IPS-NIHi7 (cell line): Measurements from ENCODE around the gene RGS12.

Experiments used
- DNase-seq: peaks from one replicate; pipeline ENCODE4 v3.0.0; 2012; ENCODE audit warnings: mixed read lengths; ENCODE audit errors: extremely low spot score

The RGS12 gene, protein sequence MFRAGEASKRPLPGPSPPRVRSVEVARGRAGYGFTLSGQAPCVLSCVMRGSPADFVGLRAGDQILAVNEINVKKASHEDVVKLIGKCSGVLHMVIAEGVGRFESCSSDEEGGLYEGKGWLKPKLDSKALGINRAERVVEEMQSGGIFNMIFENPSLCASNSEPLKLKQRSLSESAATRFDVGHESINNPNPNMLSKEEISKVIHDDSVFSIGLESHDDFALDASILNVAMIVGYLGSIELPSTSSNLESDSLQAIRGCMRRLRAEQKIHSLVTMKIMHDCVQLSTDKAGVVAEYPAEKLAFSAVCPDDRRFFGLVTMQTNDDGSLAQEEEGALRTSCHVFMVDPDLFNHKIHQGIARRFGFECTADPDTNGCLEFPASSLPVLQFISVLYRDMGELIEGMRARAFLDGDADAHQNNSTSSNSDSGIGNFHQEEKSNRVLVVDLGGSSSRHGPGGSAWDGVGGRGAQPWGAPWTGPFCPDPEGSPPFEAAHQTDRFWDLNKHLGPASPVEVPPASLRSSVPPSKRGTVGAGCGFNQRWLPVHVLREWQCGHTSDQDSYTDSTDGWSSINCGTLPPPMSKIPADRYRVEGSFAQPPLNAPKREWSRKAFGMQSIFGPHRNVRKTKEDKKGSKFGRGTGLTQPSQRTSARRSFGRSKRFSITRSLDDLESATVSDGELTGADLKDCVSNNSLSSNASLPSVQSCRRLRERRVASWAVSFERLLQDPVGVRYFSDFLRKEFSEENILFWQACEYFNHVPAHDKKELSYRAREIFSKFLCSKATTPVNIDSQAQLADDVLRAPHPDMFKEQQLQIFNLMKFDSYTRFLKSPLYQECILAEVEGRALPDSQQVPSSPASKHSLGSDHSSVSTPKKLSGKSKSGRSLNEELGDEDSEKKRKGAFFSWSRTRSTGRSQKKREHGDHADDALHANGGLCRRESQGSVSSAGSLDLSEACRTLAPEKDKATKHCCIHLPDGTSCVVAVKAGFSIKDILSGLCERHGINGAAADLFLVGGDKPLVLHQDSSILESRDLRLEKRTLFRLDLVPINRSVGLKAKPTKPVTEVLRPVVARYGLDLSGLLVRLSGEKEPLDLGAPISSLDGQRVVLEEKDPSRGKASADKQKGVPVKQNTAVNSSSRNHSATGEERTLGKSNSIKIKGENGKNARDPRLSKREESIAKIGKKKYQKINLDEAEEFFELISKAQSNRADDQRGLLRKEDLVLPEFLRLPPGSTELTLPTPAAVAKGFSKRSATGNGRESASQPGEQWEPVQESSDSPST (N-terminal part only)

DNA sequence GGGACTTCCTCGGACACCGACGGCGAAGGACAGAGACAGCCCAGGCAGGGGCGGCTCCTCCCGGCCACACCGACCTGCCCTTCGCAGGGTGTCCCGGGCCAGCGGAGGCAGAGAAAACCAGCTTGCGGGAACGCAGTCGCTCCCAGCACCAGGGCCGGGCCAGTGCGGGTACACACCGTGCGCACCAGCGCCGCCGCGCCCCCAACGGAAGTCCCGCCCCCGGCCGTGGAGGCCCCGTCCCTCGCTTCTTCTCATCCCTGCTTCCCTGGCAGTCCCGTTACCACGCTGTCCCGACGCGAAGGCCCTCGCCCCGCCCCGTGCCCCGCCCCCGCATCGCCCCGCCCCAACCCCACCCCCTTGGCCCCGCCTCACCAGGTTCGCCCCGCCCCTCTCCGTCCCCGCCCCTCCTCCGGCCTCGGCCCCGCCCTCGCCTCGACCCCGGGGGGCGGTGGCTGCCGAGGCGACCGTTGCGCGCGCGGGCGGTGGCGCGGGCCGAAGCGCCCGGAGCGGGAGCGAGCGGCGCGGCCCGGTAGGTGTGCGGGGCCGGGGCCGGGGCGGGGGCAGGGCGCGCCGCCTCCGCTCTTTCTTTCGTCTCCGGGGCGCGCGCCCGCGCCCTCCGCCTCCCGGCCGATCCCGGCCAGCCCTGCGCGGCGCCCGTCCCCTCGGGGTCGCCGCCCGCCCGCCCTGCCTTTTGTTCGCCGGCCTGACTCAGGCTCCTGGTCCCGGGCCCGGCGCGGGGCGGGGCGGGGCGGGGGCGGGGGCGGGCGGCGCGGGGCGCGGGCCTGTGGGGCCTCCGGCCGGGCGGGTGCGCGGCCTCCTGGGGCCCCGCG, at the start of gene RGS12:
Gene RGS12 (plus strand): TSS at position 451 of the 830 bp plus-strand sequence. CDS start 23,150 bp downstream, outside the sequence.
- DNase-seq = peak; percentile 100

DNA sequence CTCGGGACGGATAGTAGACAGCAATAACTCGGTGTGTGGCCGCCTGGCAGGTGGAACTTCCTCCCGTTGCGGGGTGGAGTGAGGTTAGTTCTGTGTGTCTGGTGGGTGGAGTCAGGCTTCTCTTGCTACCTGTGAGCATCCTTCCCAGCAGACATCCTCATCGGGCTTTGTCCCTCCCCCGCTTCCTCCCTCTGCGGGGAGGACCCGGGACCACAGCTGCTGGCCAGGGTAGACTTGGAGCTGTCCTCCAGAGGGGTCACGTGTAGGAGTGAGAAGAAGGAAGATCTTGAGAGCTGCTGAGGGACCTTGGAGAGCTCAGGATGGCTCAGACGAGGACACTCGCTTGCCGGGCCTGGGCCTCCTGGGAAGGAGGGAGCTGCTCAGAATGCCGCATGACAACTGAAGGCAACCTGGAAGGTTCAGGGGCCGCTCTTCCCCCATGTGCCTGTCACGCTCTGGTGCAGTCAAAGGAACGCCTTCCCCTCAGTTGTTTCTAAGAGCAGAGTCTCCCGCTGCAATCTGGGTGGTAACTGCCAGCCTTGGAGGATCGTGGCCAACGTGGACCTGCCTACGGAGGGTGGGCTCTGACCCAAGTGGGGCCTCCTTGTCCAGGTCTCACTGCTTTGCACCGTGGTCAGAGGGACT, 49.6 kb upstream of the RGS12 start:
- no peak for DNase-seq

DNA sequence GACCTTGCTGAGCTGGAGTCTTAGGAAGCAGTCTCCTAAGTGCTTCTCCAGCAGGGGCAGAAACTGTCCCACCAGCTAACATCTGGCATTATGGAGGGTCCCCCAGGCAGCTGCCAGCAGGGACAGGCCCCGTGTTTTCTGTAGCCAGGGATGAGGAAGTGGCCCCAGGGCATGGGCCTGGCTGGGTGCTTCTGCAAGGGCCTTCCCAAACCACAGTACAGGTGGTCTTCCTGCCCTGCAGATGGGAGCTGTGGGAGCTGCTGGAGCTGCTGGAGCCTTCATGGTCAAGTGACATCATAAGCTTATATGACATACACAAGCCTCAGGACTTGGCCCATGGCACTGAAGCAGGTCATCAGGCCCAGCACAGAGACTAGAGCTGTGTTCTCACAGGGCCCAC, 48.8 kb upstream of the RGS12 start:
- no peak for DNase-seq

DNA sequence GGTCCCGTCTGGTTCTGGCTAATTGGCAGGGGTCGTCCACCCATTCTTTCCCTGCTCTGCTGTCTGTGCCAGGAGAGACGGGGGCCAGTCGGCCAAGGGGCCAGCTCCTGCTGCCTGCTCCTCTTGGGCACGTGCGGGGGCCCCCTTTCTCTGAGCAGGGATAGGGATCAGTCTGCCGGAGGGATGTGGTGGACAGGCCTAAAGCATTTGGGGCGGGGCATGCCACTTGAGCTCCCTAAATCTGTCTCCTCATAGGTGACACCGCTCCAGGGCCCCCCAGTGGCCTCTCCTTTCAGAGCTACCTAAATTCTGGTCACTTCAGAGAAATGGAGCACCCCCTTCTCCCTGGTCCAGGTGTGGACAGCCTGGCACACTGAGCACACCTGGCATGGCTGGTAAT, 48.1 kb upstream of the RGS12 start:
- DNase-seq = no peak

DNA sequence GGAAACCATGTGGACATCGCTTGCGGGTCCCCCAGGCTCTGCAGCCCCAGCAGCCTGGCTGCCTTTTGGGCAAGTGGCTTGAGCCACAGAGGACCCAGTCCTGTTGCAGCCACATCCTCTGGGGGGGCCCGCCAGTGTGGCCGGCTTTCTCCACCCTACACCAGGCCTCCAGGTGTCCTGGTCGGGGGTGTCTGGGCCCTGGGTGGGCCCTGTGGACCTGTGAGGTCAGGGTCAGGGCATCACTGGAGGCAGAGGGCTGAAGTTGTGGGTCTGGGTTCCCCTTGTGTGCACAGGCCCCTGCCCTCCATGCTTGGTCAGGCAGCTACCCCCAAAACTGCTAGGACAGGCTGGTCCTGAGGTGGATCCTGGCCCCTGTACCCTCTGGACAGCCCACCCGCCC, 47.1 kb upstream of the RGS12 start:
- no peak for DNase-seq

DNA sequence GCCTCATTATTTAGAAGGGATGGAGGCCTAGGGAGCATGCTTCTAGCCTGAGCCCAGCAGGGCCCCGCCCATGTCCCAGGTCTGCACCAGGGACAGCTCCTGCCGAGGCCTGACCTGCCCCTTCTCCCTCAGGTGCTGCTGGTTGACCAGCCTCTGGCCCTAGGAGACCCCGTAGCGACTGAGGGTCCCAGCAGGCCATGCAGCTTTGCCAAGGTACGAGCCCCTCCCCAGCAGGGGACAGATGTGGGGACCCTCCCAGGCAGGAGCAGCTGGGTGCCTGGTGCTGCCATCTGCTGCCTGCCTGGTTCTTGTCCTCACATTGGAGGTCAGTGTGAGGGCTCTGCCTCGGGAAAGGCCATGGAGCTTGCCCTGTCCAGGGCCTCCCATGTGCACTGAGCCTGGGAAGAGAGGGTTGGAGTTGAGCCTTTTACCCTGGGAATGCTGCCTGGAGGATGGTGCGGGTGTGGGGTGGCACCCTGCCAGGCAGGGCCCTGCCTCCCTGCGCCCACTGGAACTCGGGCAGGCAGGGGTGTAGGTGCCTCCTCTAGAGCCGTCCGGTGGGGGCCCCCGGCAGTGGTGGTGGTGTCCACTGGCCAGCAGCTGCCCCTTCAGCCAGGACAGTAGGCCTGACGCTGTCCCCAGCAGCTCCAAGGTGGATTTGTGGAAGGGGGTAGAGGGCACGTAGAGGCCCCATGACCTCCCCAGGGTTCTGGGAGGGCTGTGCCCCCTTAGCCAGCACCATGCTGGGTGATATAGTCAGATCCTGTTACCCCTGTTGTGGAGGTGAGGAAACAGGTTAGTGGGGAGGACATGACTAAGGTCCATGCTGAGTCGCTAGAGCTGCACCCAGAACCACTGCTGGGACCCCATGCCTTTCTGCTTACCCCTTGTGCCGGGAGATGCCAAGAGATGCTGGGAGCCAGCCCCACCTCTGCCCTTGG, 46.1 kb upstream of the RGS12 start:
- no peak for DNase-seq

DNA sequence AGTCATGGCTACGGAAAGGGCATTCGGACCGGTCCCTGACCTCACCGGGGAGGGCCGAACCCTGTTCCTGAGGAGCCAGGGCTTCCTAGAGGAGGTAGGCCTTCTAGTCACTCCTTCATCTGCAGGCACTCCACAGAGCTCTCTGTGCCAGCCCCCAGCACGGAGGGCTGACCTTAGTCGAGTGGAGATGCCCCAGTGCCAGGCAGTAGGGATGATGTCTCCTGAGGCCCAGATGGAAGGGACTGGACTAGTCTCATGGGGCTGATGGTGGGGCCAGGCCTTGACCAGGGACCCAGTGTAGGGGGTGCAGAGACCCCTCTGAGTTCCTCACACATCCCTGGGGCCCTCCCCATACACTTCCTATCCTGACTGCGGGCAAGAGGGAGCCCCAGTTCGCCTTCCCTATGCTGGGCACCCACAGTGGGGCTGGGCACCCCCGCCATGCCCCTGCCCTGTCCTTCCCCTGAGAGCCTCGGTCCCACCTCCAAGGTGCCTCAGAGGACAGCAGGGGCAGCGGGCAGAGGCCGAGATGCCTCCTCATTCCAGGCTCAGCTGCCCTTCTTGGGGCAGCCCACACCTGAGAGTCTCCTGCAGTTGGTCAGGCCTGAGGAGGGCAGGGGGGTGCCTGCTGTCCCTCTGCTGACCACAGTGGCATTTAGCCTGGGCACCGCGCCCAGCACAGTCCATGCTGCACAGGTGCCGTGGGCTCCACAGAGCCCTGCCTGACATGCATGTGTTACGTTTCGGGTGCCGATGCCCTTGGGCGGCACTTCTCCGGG, 45.2 kb upstream of the RGS12 start:
- no peak for DNase-seq

DNA sequence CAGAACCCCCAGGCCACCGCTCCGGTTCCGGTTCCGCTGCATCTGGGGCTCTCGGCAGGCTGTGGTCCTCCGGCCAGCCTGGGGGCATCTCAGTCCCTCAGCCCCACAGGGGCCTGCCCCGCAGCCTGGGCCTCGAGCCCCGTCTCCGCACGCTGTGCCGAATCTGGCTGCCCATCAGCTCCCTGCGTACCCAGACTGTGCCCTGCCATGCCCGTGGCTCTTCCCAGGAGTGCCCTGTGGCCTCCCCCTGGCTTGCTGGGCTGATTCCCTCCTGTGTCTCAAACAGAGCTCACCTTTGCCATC, 44.7 kb upstream of the RGS12 start:
- no peak for DNase-seq

DNA sequence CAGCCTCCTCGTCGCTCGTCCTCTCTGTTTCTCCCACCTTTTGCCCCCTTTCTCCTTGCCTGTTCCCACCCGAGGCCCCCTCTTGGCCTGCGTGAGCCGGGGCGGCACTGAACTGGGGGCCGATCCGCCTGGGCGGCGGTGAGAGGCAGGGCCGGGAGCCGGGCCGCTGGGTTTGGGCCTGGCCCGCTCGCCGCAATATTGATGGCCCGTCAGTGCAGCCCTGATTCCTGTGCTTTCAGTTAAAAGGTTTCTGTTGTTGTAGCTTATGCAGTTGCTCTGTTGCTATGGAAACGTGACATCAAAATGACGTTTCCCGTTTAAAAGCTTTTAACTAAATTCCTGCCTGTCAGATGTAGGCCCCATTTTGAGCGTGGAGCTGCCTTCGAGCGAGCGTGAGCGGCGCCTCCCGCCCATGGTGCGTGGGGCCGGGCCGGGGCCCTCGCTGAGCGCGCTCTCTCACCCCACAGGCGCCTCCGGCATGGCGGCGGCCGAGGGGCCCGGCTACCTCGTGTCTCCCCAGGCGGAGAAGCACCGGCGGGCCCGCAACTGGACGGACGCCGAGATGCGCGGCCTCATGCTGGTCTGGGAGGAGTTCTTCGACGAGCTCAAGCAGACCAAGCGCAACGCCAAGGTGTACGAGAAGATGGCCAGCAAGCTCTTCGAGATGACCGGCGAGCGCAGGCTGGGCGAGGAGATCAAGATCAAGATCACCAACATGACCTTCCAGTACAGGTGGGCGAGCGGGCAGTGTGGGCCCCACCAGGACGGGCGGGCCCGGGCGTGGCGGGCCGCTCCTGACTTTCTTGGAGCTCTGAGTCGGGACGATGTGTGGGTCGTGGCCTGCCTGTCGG, 43.8 kb upstream of the RGS12 start, which contains the start of gene MSANTD1:
Gene MSANTD1 (plus strand): TSS at position 349 of the 851 bp plus-strand sequence. CDS start 64 bp downstream, at position 413.
- DNase-seq = no peak

DNA sequence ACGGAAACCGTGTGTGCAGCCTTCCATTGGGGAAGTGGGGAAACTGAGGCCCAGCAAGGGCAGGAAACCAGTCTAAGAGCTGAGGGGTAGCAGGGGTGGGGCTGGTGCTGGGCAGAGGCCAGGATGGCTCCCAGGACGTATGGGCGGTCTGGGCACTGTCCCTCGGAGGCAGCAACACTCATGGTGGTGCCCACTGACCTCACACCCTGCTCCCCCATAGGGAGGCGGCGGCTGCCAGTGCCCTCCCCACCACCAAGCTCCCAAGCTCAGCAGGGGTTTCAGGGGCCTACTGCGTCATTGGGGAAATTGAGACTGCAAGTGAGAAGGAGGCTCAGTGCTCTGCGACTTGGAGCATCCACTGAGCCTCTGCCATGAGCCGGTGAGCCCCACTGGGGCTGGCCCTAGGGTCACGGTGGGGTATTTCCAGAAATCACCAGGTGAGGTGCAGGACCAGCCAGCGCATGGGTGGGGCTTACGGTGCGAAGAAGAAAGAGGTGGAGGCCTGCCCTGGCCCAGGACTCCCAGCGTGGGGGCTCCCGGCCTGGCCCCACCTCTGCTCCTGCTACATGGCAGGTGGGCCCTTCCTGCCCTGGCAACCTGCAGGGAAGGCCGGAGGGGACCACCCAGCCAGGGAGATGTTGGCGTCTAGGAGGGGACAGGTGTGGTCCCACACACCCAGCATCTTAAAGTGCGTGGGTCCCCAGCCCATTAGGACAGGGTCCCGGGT, 42.9 kb upstream of the RGS12 start:
- no peak for DNase-seq

DNA sequence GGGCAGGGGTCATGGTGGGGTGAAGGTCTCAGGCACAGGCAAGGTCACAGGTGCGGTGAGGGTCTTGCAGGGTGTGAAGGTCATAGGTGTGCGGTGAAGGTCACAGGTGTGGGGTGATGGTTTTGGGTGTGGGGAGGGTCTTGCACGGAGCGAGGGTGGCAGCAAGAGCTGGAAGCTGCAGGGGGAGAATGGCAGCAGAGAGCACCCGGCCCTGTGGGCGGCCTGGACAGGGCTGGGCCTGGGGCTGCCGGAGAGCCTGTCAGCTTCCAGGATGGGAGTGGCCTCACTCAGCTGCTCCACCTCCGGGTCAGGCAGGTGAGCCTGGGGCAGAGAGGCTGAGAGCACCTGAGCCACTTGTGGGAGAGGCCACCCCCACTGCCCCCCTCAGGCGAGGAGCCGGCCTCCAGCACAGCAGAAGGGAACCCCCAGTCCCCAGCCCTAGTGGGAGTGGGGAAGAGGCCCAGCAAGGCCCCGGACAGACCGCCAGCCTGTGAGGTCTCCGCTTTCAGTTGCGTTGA, 42.3 kb upstream of the RGS12 start:
- peak; percentile 87 for DNase-seq

DNA sequence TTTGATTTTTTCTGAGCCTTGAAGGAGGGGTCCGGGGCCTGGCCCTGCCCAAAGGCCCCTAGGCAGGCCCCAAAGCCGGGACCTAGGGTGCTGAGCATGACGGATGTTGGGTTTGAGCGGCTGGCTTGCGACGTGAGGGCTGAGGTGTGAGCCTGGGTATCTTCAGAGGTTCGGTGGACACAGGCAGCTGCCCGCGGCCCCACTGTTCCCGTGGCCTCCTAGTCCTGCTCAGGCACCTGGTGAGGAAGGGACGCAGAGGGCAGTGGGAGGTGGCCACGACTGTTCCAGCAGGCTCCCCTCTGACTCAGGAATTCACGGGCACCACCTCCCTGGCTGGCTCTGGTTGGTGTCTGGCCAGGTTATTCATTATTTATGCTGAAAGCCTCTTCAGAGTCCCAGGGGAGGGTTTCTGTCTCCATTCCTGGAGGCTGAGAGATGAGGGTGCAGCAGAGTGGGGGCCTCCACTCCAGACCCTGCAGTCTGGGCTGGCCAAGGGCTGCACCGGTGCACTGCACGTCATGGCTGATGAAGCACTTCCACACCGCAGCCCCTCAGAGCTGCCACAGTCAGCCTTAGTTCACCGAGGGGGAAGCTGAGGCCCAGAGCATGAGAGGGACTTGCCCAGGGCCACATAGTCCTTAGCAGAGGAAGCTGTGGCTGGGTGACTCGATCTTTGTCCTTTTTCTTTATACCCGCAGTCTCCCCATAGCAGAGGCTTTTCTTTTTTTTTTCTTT, 41.7 kb upstream of the RGS12 start:
- DNase-seq = no peak

DNA sequence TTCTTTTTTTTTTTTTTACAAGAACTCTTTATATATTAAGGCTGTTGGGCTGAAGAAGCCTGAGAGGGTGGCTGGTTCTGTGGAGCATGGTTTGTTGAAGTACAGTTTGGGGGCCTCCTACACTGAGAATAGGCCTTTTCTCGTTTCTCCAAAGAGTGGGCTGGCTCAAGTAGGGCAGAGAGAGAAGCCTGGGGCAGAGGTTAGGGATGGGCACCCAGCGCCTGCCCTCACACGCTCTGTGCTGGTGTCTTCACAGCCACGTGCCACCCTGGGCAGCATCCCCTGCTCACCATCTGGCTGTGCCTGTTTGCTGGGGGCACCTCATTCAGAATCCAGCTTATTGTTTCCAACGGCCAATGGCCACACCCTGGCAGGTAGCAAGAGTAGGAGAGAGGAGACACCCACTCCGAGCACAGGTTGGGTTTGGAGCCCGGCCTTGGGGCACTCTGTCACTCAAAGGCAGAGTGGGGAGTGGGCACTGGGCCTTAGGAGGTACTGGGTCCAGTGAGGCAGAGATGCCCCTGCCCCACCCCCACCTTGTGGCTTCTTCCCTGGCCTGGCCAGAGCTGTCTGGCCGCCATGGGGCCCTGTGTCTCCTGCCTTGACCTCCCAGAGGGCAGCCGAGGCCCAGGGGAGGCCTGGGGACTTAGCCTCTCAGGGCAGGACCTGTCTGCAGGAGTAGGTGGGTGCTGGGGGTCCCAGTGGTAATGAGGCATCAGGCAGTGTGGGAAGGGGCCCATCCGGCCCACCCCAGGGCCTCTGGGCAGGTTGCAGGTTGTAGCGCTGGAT, 40.9 kb upstream of the RGS12 start:
- DNase-seq = no peak

DNA sequence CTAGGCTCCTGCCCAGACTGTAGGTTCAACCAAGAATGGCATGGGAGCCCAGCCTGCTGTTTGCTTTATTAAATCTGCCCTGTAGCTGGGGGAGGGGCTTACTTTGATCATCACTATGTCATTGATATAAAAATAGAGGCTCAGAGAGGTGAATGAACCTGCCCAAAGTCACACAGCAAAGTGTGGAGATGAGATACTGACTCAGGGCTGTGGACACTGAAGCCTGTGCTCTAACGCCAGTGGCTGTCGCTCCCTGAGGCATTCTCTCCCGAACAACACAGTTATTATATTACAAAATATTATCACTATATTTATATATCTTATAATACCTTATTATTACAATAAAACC, 40.4 kb upstream of the RGS12 start:
- no peak for DNase-seq

DNA sequence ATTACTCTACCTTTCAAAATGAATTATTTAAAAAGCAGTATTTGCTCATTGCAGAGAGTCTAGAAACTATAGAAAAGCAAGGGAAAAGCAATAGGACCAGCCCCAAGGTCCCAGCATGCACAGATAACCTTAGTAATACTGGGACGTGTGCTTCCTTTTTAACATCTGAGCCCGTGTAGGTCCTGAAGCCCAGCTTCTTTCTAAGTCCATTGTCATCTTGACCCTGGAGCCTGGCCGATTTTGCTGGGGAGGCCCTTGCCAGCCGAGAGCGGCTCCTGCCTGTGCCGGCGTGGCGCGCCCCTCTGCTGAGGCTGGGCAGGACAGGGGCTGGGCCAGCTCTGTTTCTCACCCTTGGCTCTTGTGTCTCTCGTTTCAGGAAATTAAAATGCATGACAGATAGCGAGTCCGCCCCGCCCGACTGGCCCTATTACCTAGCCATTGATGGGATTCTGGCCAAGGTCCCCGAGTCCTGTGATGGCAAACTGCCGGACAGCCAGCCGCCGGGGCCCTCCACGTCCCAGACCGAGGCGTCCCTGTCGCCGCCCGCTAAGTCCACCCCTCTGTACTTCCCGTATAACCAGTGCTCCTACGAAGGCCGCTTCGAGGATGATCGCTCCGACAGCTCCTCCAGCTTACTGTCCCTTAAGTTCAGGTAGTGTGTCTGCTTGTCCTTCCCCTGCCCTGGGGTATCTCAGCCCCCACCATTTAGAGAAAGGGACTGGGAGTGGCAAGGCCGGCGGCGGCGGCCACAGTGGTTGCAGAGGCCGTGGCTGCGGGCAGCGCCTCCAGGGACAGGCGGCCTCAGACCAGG, 39.8 kb upstream of the RGS12 start:
- DNase-seq = no peak
